Activated T-helper 17 cell treated with anti-CD3 and anti-CD28 coated beads, Interleukin-2, amount 50 U/mL, for 72 hours (primary cell): ENCODE measurements around the gene ROM1. TPM values are rescaled to one million over a fixed set of nuclear protein-coding genes. Genes with fewer than 3 reads are reported as not detected.

Experiments
- ATAC-seq: fragments of 150-1000 bp; cut with Tn5 transposase; replicated peaks from 2 replicates; pipeline ENCODE4 v1.10.0; 2021; ENCODE audit warnings: mild to moderate bottlenecking, moderate library complexity
- H3K27ac Mint-ChIP-seq: one replicate; pipeline ENCODE4 v1.8.0; 2022; ENCODE audit warnings: mixed read lengths
- H3K27me3 Mint-ChIP-seq: one replicate; pipeline ENCODE4 v1.8.0; 2022; ENCODE audit warnings: mixed read lengths
- H3K36me3 Mint-ChIP-seq: one replicate; pipeline ENCODE4 v1.8.0; 2022; ENCODE audit warnings: low read depth, mild to moderate bottlenecking, mixed read lengths
- H3K4me1 Mint-ChIP-seq: one replicate; pipeline ENCODE4 v1.8.0; 2022; ENCODE audit warnings: mixed read lengths
- H3K4me3 Mint-ChIP-seq: one replicate; pipeline ENCODE4 v1.8.0; 2022; ENCODE audit warnings: mild to moderate bottlenecking, mixed read lengths
- H3K9me3 Mint-ChIP-seq: one replicate; pipeline ENCODE4 v1.8.0; 2022; ENCODE audit warnings: mixed read lengths
- total RNA-seq, 2 donors: library from RNA; stranded (reverse); gene quantifications; one replicate each; pipeline ENCODE4 v1.2.3, GENCODE V29; 2022

The ROM1 gene
- total RNA-seq, 2 donors from 2014 or later: 2.0 to 3.0 TPM

DNA sequence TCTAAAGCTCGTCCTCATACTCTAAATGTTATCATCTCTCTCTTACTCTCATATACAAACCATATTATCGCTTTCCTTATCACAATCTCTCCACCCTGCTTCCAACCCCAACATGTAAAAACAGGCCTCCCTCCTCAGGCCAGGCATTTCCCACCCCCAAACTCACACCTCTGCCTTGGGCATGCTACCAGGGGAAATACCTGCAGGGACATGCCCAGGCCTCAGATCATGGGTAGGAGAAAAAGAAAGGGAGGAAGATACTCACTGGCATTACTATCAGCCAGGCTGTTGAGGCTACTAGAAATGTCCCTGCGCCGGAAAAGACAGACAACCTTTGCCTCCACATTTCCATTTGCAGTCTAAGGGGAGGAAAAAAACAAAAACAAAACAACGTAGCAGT lies 13.2 kb upstream of the ROM1 start:
- peak overlapping the region; percentile 86 for H3K27ac Mint-ChIP-seq
- H3K4me1 Mint-ChIP-seq: peaks cover 37% of the 10 kb centered on the region
- H3K36me3 Mint-ChIP-seq: peaks cover 91% of the 10 kb centered on the region
- H3K4me3 Mint-ChIP-seq: peak overlapping the region; percentile 90
- H3K9me3 Mint-ChIP-seq: no peaks in the 10 kb centered on the region
- no peaks in the 10 kb centered on the region for H3K27me3 Mint-ChIP-seq
- no peak for ATAC-seq

DNA sequence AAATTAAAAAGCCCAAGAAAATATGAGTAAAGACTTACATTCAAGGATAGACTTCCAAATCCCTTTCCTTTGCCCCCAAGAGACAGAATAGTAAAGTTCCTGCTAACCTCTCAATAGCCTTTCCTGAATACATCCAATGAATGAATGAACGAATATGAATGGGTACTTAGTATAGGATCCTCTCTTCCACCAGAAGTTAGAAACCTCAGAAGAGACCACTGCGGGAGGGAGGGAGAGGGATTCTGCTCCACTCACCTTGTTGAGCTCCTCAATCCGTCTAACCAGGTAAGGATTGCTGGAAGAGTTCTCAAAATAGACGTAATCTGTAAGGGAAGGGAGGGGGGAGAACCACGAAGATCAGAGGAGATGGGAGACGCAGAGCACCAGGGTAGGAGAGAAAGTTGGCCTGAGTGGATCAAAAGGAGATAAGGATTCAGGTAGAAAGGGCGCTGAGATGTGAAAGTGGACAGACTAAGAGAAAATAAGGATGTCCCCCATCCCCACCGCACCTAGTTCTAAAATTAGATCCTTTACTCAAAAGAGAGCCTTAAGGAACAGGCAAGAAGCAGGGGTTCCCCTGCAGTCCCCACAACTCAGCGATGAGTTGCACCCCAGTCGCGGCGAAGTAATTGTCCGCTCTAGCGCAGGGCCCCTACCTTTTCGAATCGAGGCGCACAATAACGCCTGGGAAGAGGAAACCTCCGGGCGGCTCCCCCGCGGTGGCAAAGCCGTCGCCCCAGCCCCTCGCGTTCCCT lies 12.5 kb upstream of the ROM1 start:
- H3K27me3 Mint-ChIP-seq: no peaks in the 10 kb centered on the region
- H3K4me1 Mint-ChIP-seq: peaks cover 37% of the 10 kb centered on the region
- no peaks in the 10 kb centered on the region for H3K9me3 Mint-ChIP-seq
- no peak for ATAC-seq
- peak overlapping the region; percentile 86 for H3K27ac Mint-ChIP-seq
- H3K36me3 Mint-ChIP-seq: peaks cover 91% of the 10 kb centered on the region
- H3K4me3 Mint-ChIP-seq: peak overlapping the region; percentile 90

DNA sequence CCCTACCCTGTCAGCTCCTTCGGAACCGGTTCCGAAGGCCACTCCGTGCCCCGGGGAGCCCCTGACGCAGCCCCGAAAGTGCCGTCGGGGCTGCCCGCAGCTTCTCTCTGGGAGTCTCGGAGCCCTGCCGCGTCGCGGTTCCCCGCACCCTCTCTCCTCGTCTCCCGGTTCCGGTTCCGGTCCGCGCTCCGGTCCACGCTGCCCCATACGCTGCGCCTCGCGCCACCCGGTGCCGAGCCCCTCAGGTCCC lies 12.0 kb upstream of the ROM1 start:
- Mint-ChIP-seq H3K4me1 (peaks cover 37% of the 10 kb centered on the region), H3K4me3 (peak overlapping the region; percentile 90), H3K27ac (peak overlapping the region; percentile 86), H3K27me3 (no peaks in the 10 kb centered on the region), H3K36me3 (peaks cover 91% of the 10 kb centered on the region), H3K9me3 (no peaks in the 10 kb centered on the region)
- no peak for ATAC-seq

DNA sequence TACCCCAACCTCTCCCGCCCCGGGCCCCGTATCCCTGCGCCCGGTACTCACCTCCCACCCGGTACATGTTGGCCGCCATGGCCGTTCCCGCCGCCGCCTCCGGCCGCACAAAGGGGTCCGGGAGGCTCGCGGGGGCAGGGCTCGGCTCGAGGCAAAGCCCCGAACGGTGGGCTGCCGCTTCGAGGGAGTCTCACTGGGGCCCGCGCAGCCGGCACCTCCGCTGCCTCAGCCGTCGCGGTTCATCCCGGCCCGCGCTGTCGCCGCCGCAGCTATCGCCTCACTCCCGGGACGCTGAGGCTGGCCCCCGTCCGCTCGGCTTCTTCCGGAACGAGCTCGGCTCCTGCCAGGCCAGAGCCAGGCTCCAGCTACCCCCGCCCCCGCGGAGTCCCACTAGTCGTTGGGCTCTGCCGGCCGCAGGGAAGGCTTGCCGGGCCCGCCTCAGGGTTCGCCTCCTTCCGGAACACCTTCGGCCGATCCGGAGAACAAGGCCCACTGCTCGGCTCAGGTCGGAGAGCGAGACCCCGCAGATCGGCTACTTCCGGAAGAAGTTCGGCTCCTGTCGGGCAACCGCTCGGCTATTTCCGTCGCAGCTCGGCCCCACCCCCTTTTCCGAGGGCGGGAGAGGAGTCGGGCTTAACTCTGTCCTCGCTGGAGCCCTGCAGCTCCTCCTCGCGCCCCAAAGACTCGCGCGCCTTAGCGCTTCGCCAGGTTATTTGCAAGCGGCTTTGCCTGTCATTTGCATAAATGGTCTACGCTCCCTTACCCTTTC lies 11.5 kb upstream of the ROM1 start, which contains the start of gene MTA2:
Gene MTA2, minus strand, starts transcription at position 494 of the 769 bp plus-strand sequence. Its CDS starts 415 bp downstream, at position 79.
- Mint-ChIP-seq H3K27ac (peak within 1 kb of the TSS; percentile 86), H3K36me3 (peaks cover 91% of the 10 kb centered on the region), H3K4me1 (peaks cover 37% of the 10 kb centered on the region)

DNA sequence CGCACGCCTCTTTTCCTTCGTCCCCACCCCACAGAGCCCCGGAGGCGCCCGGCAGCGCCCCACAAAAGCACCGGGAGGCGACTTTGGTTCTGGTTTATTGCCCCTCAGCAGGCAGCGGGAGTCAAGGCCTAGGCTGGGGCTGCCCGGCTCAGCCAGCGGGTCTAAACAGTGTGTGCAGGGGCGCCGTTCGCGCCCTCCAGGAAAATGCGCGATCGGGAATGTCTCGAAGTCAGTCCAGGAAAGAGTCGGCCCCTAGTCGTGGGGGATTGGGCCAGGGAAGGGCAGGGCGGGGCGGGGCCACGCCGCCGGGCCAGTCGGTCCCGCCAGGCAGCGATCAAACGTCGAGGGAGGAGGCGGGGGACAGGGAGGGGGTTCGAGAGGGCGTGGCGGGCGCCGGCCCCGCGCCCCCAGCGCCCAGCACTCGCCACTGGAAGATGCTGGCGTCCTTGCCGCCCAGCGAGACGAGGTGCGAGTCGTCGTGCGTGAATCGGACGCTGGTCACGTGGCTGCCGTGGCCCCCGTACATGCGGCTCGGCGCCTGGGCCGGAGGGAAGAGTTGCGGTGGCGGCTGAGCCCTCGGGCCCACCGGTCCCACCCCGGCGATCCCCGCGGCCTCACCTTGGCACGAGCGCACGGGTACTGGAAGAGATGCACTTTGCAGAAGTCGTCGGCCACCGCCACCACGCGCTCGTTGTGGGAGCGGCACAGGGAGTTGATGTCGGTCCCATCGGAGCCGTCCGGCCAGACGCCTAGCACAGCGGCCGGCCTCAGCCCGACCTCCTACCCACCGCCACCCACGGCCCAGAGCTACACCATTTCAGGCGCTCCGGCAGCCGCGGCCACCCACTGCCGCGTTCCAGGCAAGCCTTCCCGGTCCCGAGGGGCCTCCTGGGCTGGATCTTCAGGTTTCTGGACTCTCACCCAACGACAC lies 10.7 kb upstream of the ROM1 start:
- H3K9me3 Mint-ChIP-seq: no peaks in the 10 kb centered on the region
- H3K27ac Mint-ChIP-seq: peak overlapping the region; percentile 86
- no peak for ATAC-seq
- H3K4me3 Mint-ChIP-seq: peak overlapping the region; percentile 90
- H3K36me3 Mint-ChIP-seq: peaks cover 91% of the 10 kb centered on the region
- peaks cover 33% of the 10 kb centered on the region for H3K4me1 Mint-ChIP-seq
- H3K27me3 Mint-ChIP-seq: no peaks in the 10 kb centered on the region

More for the DNA sequence above, 11.5 kb upstream of the ROM1 start, which contains the start of gene MTA2:
- Mint-ChIP-seq H3K27me3 (no peaks in the 10 kb centered on the region), H3K9me3 (no peaks in the 10 kb centered on the region), H3K4me3 (peak within 1 kb of the TSS; percentile 90)
- peak; percentile 82 for ATAC-seq

DNA sequence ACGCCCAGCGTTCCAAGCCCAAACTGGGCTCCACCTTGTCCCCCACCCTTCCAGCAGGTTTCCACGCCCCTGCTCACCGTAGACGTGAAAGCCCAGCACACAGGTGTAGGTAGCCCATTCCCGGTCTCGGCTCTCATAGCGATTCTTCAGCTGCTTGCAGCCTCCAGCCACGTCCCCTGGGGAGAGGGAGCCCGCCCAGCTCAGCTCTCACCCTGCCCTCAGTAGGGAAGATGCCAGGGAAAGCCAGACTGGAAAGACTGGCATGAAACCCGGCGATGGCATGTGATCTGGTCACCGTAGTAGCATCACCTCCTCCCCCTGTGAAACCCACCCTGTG lies 10.0 kb upstream of the ROM1 start:
- peak overlapping the region; percentile 42 for H3K27ac Mint-ChIP-seq
- ATAC-seq: no peak
- H3K27me3 Mint-ChIP-seq: no peaks in the 10 kb centered on the region
- peak overlapping the region; percentile 47 for H3K4me3 Mint-ChIP-seq
- peaks cover 91% of the 10 kb centered on the region for H3K36me3 Mint-ChIP-seq
- peaks cover 33% of the 10 kb centered on the region for H3K4me1 Mint-ChIP-seq
- H3K9me3 Mint-ChIP-seq: no peaks in the 10 kb centered on the region

DNA sequence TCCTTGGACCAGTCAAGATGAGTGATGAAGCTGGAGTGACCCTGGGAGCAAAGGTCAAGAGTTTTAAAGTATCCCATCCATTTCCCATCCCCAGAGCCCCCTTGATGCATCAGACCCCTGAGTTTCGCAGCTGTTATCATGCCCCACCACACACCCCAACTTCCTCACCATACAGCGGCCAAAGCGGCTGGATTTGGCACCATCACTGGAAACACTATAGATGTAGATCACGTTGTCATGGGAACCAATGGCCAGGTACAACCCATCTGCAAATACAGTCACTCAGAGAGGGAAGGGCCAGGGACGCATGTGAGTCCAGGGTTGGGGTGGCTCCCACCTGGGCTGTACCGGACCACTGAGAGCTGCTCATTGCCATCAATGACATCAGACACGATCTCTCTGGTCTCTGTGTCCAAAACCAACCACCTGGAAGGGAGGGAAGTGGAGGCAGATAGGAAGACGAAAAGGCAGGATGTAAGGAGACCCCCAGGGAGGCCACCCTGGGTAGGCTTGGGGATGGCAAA lies 9.2 kb upstream of the ROM1 start:
- H3K9me3 Mint-ChIP-seq: no peaks in the 10 kb centered on the region
- peaks cover 87% of the 10 kb centered on the region for H3K36me3 Mint-ChIP-seq
- H3K4me3 Mint-ChIP-seq: peak overlapping the region; percentile 47
- no peak for ATAC-seq
- no peaks in the 10 kb centered on the region for H3K27me3 Mint-ChIP-seq
- peaks cover 30% of the 10 kb centered on the region for H3K4me1 Mint-ChIP-seq
- peak overlapping the region; percentile 42 for H3K27ac Mint-ChIP-seq

DNA sequence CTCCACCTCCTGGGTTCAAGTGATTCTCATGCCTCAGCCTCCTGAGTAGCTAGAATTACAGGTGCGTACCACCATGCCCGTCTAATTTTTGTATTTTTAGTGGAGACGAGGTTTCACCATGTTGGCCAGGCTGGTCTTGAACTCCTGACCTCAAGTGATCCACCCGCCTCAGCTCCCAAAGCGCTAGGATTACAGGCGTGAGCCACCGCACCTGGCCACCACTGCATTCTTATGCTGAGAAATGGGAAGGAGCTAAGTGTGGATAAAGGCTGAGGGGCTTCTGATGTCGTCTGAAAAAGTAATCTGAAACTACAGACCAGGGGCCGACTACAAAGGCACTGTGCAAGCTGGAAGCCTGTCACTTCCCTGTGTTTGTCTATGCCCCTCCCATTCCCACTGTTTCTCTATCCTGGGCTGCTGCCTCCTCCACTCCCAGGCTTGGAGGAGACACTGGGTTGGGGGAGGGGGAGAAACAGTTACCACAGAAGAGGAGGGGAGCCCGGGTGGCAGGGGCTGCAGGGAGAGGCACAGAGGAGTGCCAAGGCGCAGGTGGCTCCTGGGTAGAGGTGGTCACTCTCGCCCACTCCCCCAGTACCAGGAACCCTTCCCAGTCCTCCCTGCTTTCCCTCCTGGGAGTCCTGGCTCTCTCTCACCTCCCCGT lies 8.5 kb upstream of the ROM1 start:
- H3K4me3 Mint-ChIP-seq: no peak overlapping the region
- no peak for ATAC-seq
- H3K27me3 Mint-ChIP-seq: no peaks in the 10 kb centered on the region
- H3K27ac Mint-ChIP-seq: peak overlapping the region; percentile 36
- H3K4me1 Mint-ChIP-seq: peaks cover 27% of the 10 kb centered on the region
- H3K9me3 Mint-ChIP-seq: no peaks in the 10 kb centered on the region
- H3K36me3 Mint-ChIP-seq: peaks cover 87% of the 10 kb centered on the region

DNA sequence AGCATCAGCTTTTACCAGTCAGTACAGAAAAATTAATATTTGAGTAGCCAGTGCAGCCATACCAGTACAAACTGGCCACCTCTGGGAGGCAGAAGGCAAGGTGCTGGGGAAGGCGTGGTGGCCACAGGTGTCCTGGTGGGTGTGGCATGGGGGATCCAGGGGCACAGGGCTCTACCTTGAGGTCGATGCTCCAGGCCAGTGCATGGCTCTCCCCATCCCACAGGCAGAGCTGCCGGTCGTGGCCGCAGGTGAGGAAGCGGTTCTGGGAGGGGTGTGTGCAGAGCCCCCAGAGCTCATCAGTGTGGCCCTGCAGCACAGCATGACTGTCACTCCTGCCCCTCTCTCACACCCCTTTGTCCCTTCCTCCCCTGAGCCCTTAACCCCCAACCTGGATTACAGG lies 7.6 kb upstream of the ROM1 start:
- no peak for ATAC-seq
- H3K9me3 Mint-ChIP-seq: no peaks in the 10 kb centered on the region
- no peaks in the 10 kb centered on the region for H3K27me3 Mint-ChIP-seq
- no peak overlapping the region for H3K4me3 Mint-ChIP-seq
- H3K36me3 Mint-ChIP-seq: peaks cover 87% of the 10 kb centered on the region
- H3K27ac Mint-ChIP-seq: peak overlapping the region; percentile 36
- peaks cover 27% of the 10 kb centered on the region for H3K4me1 Mint-ChIP-seq

DNA sequence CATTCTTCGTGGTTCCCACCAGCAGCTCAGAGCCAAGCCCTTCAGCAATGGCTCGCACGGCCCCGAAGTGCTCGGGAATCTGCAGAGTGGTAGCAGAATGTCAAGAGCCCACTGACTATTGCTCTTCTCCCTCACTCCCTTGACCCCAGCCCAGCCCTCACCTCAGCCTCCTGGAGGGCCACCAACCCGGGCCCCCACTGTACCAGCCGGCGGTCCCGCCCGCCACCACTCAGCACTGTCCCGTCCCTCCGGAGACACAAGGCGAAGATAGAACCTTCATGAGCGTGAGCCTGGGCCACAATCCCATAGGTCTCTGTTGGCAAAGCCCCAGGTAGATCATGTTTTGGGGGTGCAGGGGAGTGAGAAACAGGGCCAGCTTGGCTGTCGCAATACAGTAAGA lies 7.2 kb upstream of the ROM1 start:
- H3K4me1 Mint-ChIP-seq: peaks cover 29% of the 10 kb centered on the region
- no peak overlapping the region for H3K4me3 Mint-ChIP-seq
- no peak for ATAC-seq
- H3K27me3 Mint-ChIP-seq: no peaks in the 10 kb centered on the region
- no peak overlapping the region for H3K27ac Mint-ChIP-seq
- no peaks in the 10 kb centered on the region for H3K9me3 Mint-ChIP-seq
- H3K36me3 Mint-ChIP-seq: peaks cover 87% of the 10 kb centered on the region

DNA sequence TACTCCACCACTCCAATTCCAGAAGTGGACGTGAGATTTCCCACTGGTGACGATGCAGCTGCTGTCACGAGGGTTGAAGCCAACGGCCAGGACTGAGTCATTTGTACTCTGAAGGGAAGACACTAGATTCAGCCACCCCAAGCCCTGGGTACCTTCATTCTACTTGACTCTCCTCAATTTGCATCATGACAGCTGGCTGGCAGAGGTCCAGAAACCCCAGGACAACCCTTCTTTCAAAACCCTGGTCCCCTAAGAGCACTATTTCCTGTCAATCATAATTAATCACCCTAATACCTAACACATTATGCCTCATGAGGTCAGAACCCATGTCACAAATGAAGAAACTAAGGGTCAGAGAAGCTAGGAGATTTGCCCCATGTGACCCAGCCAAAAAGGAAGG lies 5.3 kb upstream of the ROM1 start:
- H3K27ac Mint-ChIP-seq: peak overlapping the region; percentile 47
- no peaks in the 10 kb centered on the region for H3K9me3 Mint-ChIP-seq
- H3K4me3 Mint-ChIP-seq: no peak overlapping the region
- peaks cover 29% of the 10 kb centered on the region for H3K4me1 Mint-ChIP-seq
- H3K36me3 Mint-ChIP-seq: peaks cover 91% of the 10 kb centered on the region
- H3K27me3 Mint-ChIP-seq: no peaks in the 10 kb centered on the region
- ATAC-seq: no peak

DNA sequence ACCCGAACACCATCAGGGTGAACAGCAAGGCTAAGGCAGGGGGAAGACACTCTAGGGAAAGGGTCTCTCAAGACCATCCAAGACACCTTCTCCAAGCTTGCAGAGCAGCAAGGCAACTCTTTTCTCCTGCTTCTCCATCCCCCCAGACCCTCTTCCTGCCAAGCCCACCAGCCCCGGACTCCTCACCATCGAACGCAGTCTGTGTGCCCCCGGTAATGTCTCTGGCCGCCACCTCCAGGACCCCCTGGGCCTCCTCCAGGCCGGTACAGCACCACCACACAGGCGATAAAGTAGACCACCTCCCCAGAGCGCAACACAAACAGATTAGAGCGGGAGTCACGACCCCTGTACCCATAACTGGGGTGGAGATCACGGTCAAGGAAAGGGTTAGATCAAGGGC lies 4.3 kb upstream of the ROM1 start:
- H3K27me3 Mint-ChIP-seq: no peaks in the 10 kb centered on the region
- ATAC-seq: no peak
- H3K4me1 Mint-ChIP-seq: peaks cover 23% of the 10 kb centered on the region
- H3K4me3 Mint-ChIP-seq: no peak overlapping the region
- H3K36me3 Mint-ChIP-seq: peaks cover 81% of the 10 kb centered on the region
- H3K27ac Mint-ChIP-seq: peak overlapping the region; percentile 23
- H3K9me3 Mint-ChIP-seq: no peaks in the 10 kb centered on the region

DNA sequence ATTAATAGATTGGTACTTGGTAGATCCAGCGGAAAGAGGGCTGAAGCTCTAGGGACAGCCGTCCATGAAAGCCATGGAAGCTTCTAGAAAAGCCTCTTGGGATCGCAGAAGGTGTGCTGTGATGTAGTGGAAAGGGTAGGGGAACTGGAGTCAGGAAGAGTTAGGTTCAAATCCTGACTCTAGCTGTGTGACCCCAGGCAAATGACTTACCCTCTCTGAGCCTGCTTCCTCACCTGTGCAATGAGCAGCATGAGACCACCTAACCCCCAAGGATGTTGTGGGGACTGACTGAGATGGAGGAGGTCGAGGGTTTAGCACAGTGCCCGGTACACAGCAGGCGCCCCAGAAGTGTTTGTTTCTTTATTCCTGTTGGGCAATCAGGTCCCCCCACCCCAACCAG lies 2.7 kb upstream of the ROM1 start:
- Mint-ChIP-seq H3K4me3 (peak overlapping the region; percentile 93), H3K27ac (peak overlapping the region; percentile 94), H3K9me3 (no peaks in the 10 kb centered on the region), H3K27me3 (no peaks in the 10 kb centered on the region), H3K36me3 (peaks cover 77% of the 10 kb centered on the region), H3K4me1 (peaks cover 30% of the 10 kb centered on the region)
- no peak for ATAC-seq
